Epithelial cell of proximal tubule (primary cell): ENCODE measurements around the gene CCNL2. TPM values are rescaled to one million over a fixed set of nuclear protein-coding genes. Genes with fewer than 3 reads are reported as not detected.

ENCODE experiments used
- DNase-seq: peaks from one replicate; pipeline ENCODE4 v3.0.0-alpha.2; 2011; ENCODE audit warnings: low read depth
- H3K4me3 ChIP-seq: 2 replicates; pipeline ENCODE4 v1.5.1; 2011; ENCODE audit warnings: low read depth, mild to moderate bottlenecking, low read length
- CTCF ChIP-seq: conservative IDR thresholded peaks from 2 replicates; pipeline ENCODE4 v1.5.1; 2012; ENCODE audit warnings: low read depth, mild to moderate bottlenecking, low read length
- total RNA-seq: library from RNA; depleted of rRNA; stranded (reverse); fragments of >200 nt; gene quantifications from 2 replicates; pipeline ENCODE4 v1.2.3, GENCODE V29; 2015

Gene CCNL2
- total RNA-seq, 1 donor from 2014 or later, result 96.3 TPM

- peak overlapping the region; percentile 99 for H3K4me3 ChIP-seq
- DNase-seq, result no peak
- TF ChIP-seq CTCF, result no peak
Observed at GRCh38 chr1:1400576-1401456, 1.7 kb upstream of the CCNL2 start.

- DNase-seq, result no peak
- no peak for TF ChIP-seq CTCF
- H3K4me3 ChIP-seq, result peak overlapping the region; percentile 99
Observed at GRCh38 chr1:1399872-1400575, 889 bp upstream of the CCNL2 start.

DNA sequence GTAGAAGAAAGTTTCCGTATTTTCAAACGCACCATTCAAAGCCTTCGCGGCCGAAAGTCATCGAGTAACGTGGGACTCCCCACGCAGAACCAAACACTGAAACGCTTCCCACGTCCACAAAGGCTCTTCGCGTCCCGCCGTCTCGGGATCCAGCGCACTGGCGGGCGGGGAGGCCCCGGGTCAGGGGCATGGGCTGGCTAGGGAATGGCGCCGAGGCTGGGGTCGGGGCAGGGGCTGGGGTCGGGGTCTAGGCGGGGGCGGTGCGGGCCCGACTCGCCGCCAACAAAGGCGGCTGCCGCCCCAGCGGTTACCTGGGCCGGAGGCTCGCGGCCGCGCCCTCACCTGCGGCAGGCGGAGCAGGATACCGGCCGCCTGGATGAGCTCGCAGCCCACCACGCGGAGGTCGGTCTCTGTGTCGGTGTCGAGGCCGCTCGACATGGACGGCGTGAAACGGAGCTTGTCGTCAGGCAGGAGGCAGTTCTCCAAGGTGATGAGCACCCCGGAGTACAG lies 403 bp downstream of the CCNL2 start:
- TF ChIP-seq CTCF, result no peak
- peak overlapping the region; percentile 85 for H3K4me3 ChIP-seq
- DNase-seq, result no peak

- peak overlapping the region; percentile 85 for H3K4me3 ChIP-seq
- no peak for TF ChIP-seq CTCF
- no peak for DNase-seq
Observed at GRCh38 chr1:1397839-1398523, 1.2 kb downstream of the CCNL2 start.

DNA sequence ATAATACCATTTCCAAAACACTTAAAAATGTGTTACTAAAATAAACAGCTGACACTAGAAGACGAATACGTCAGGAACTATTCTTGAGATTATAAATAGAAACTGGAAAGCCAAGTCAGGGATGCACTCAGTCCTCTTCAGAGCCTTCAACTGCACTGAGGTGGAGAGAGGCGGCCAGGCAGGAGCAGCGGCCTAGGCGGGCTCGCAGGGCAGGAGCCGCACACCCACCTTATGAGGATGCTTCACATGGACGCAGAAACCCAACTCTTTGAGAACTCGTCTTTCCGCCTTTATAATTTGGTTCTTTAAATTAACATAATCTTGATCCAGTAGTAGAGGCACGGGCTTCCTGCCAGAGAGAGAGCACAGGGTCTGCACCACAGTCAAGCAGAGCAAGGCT lies 4.0 kb downstream of the CCNL2 start:
- no peak for TF ChIP-seq CTCF
- H3K4me3 ChIP-seq, result no peak overlapping the region
- DNase-seq, result no peak

DNA sequence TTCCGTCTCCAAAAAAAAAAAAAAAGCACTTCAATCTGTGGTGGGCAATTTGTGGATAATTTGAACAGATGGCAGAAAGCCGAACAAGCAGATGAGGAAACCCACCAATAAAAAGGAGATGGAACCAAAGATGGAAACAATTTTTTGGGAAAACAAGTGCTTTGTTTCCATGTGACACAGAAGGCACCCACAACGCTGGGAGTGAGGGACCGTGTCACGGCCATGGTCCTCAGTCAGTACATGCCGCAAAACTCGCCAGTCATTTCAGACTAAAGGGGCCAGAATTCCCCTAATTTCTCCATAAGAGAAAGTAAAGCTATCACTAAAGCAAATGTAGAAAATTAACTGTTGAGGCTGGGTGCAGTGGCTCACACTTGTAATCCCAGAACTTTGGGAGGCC lies 5.0 kb downstream of the CCNL2 start:
- no peak overlapping the region for H3K4me3 ChIP-seq
- DNase-seq, result no peak
- TF ChIP-seq CTCF, result no peak
